Gastrocnemius medialis (tissue), 4 donors: ENCODE results near the gene BMPR2.

Experiments
- CTCF ChIP-seq, 5 experiments: fragments of 450-650 bp in 3 of 5; fragments of 200-600 bp in 2 of 5; sonication (generic) in 2 of 5; IDR thresholded peaks in 4 of 5; conservative IDR thresholded peaks in 1 of 5; 1 replicate in 4 of 5; 2 replicates in 1 of 5; pipeline ENCODE4 v1.5.1; 2016 to 2019; ENCODE audit warnings: antibody characterized with exemption in 5 of 5, mild to moderate bottlenecking in 3 of 5, moderate library complexity in 3 of 5
- POLR2A ChIP-seq, 2 donors: fragments of 450-650 bp; IDR thresholded peaks; one replicate each; pipeline ENCODE4 v1.6.1; 2017; ENCODE audit warnings: antibody characterized with exemption in 2 of 2, mild to moderate bottlenecking in 2 of 2, moderate library complexity in 2 of 2

DNA sequence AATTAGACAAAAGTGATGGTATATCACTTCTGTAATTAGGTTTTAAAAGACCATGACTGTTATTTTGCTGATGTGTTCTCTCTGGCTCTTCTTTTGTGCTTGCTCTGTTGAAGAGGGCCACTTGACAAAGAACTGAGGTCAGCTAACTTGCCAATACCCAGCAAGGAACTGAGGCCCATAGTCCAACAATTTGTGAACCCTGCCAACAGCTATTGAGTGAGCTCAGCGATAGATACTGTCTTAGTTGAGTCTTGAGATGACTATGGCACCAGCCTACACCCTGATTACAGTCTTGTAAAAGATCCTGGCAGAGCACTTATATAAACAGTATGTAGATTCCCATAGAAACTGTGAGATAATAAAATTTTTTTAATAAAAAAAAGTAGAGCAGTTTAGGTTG is 103.0 kb downstream of the BMPR2 start:
- no peak for TF ChIP-seq CTCF (IDR thresholded peaks at IDR 0.05 in 4 of 5, conservative IDR thresholded peaks at IDR 0.05 in 1 of 5)
- no peak for TF ChIP-seq POLR2A (IDR thresholded peaks at IDR 0.05)
